OCI-LY1 (cell line): ENCODE results near the gene MRPL40.

Source experiments
- H2AFZ ChIP-seq: fragments of 200-600 bp; sonication (generic), shearing (Covaris generic); 2 replicates; pipeline ENCODE4 v1.6.0; 2014; ENCODE audit warnings: antibody characterized with exemption, mild to moderate bottlenecking, low read length
- H3F3A ChIP-seq: fragments of 200-600 bp; sonication (generic), shearing (Covaris generic); 2 replicates; pipeline ENCODE4 v1.6.0; 2014; ENCODE audit warnings: mild to moderate bottlenecking, antibody characterized with exemption, low read length, moderate library complexity; ENCODE audit not compliant: insufficient read depth
- H3K27ac ChIP-seq: fragments of 200-600 bp; sonication (generic); 2 replicates; pipeline ENCODE4 v1.5.1; 2014; ENCODE audit warnings: low read length, mixed run types, mild to moderate bottlenecking, low read depth; ENCODE audit not compliant: poor library complexity, severe bottlenecking
- H3K27me3 ChIP-seq: fragments of 200-600 bp; sonication (generic); 2 replicates; pipeline ENCODE4 v1.6.0; 2014; ENCODE audit warnings: antibody characterized with exemption, mild to moderate bottlenecking, low read length, moderate library complexity; ENCODE audit not compliant: insufficient read depth
- H3K36me3 ChIP-seq: fragments of 200-600 bp; sonication (generic); 2 replicates; pipeline ENCODE4 v1.6.1; 2014; ENCODE audit warnings: mild to moderate bottlenecking, antibody characterized with exemption, low read length, moderate library complexity, mixed read lengths; ENCODE audit not compliant: insufficient read depth
- H3K4me1 ChIP-seq: fragments of 200-600 bp; sonication (generic); 2 replicates; pipeline ENCODE4 v1.5.1; 2014; ENCODE audit warnings: mild to moderate bottlenecking, low read length, moderate library complexity; ENCODE audit not compliant: insufficient read depth, severe bottlenecking
- H3K4me2 ChIP-seq: fragments of 200-600 bp; sonication (generic), shearing (Covaris generic); 2 replicates; pipeline ENCODE4 v1.6.1; 2014; ENCODE audit warnings: low read length
- H3K4me3 ChIP-seq: fragments of 200-600 bp; sonication (generic); 2 replicates; pipeline ENCODE4 v1.5.1; 2014; ENCODE audit warnings: low read length, low read depth, mild to moderate bottlenecking, mixed read lengths; ENCODE audit not compliant: poor library complexity, severe bottlenecking
- H3K79me2 ChIP-seq: fragments of 200-600 bp; shearing (Covaris generic); 2 replicates; pipeline ENCODE4 v1.6.1; 2016; ENCODE audit warnings: mixed run types, low read length, mixed read lengths; ENCODE audit not compliant: insufficient read depth
- H3K9ac ChIP-seq: fragments of 200-600 bp; sonication (generic), shearing (Covaris generic); 2 replicates; pipeline ENCODE4 v1.6.1; 2014; ENCODE audit warnings: mild to moderate bottlenecking, low read length, mixed read lengths
- H3K9me2 ChIP-seq: fragments of 200-600 bp; sonication (generic), shearing (Covaris generic); 2 replicates; pipeline ENCODE4 v1.6.1; 2014; ENCODE audit warnings: low read depth, mild to moderate bottlenecking, low read length, mixed read lengths
- H3K9me3 ChIP-seq: fragments of 200-600 bp; shearing (Covaris generic); 2 replicates; pipeline ENCODE4 v1.6.1; 2014; ENCODE audit warnings: low read length, mixed read lengths
- H4K20me1 ChIP-seq: fragments of 200-600 bp; sonication (generic), shearing (Covaris generic); 2 replicates; pipeline ENCODE4 v1.6.0; 2016; ENCODE audit warnings: mild to moderate bottlenecking, low read length; ENCODE audit not compliant: insufficient read depth
- CTCF ChIP-seq: fragments of 200-600 bp; sonication (generic), shearing (Covaris generic); IDR thresholded peaks from 2 replicates; pipeline ENCODE4 v1.5.1; 2017; ENCODE audit warnings: mild to moderate bottlenecking, antibody characterized with exemption, low read length, moderate library complexity, mixed read lengths
- EZH2 ChIP-seq: fragments of 200-600 bp; sonication (generic), shearing (Covaris generic); IDR thresholded peaks from 2 replicates; pipeline ENCODE4 v1.8.0; 2017; ENCODE audit warnings: borderline replicate concordance, mixed run types, mild to moderate bottlenecking, antibody characterized with exemption, low read length, moderate library complexity, mixed read lengths

MRPL40 gene

GRCh38 chr22:19482297-19482696, 50.0 kb downstream of the MRPL40 start:
- Histone ChIP-seq H3K36me3 (peaks cover 45% of the 10 kb centered on the region), H3F3A (no peaks in the 10 kb centered on the region), H3K4me1 (peaks cover 18% of the 10 kb centered on the region), H3K9me2 (no peaks in the 10 kb centered on the region), H2AFZ (no peak overlapping the region), H3K4me3 (no peak overlapping the region), H4K20me1 (no peaks in the 10 kb centered on the region), H3K4me2 (no peak overlapping the region), H3K79me2 (peaks cover 24% of the 10 kb centered on the region), H3K9ac (no peak overlapping the region), H3K27me3 (no peaks in the 10 kb centered on the region), H3K27ac (no peak overlapping the region), H3K9me3 (no peaks in the 10 kb centered on the region)
- no peak for TF ChIP-seq EZH2
- TF ChIP-seq CTCF, result no peak

GRCh38 chr22:19483481-19484244, 51.3 kb downstream of the MRPL40 start:
- Histone ChIP-seq H3K9ac (no peak overlapping the region), H3K4me2 (no peak overlapping the region), H3F3A (no peaks in the 10 kb centered on the region), H3K79me2 (peaks cover 10% of the 10 kb centered on the region; the same call in 1 of the 2 replicates), H3K4me3 (no peak overlapping the region), H3K36me3 (peaks cover 54% of the 10 kb centered on the region), H2AFZ (no peak overlapping the region), H3K27ac (no peak overlapping the region), H4K20me1 (no peaks in the 10 kb centered on the region), H3K4me1 (peaks cover 9% of the 10 kb centered on the region), H3K9me2 (no peaks in the 10 kb centered on the region), H3K9me3 (no peaks in the 10 kb centered on the region), H3K27me3 (no peaks in the 10 kb centered on the region)
- TF ChIP-seq CTCF (no peak), EZH2 (no peak)
